Endodermal cell (in vitro differentiated cells): ENCODE data around the gene BSG. TPM values are rescaled to one million over a fixed set of nuclear protein-coding genes. Genes with fewer than 3 reads are reported as not detected.

ENCODE experiments used
- DNase-seq: peaks from one replicate; pipeline ENCODE4 v3.0.0-alpha.2; 2017
- H3K27ac ChIP-seq: 2 replicates; pipeline ENCODE4 v1.5.1; 2013; ENCODE audit warnings: mild to moderate bottlenecking, low read depth, low read length, moderate library complexity
- H3K27me3 ChIP-seq: 2 replicates; pipeline ENCODE4 v1.6.1; 2013; ENCODE audit warnings: mild to moderate bottlenecking, low read length, moderate library complexity; ENCODE audit not compliant: insufficient read depth, control insufficient read depth, poor library complexity, severe bottlenecking
- H3K36me3 ChIP-seq: 2 replicates; pipeline ENCODE4 v1.7.0; 2013; ENCODE audit warnings: mild to moderate bottlenecking, low read length, moderate library complexity; ENCODE audit not compliant: control insufficient read depth, insufficient read depth
- H3K4me1 ChIP-seq: one replicate; pipeline ENCODE4 v1.7.0; 2013; ENCODE audit warnings: low read length; ENCODE audit not compliant: control insufficient read depth, insufficient read depth
- H3K4me3 ChIP-seq: 2 replicates; pipeline ENCODE4 v1.5.1; 2013; ENCODE audit warnings: mild to moderate bottlenecking, low read length, moderate library complexity
- H3K9ac ChIP-seq: 2 replicates; pipeline ENCODE4 v1.6.1; 2013; ENCODE audit warnings: mild to moderate bottlenecking, low read length, moderate library complexity; ENCODE audit not compliant: poor library complexity, severe bottlenecking; ENCODE audit errors: extremely low read depth
- H3K9me3 ChIP-seq: 2 replicates; pipeline ENCODE4 v1.6.1; 2013; ENCODE audit warnings: mild to moderate bottlenecking, low read length, moderate library complexity; ENCODE audit not compliant: control insufficient read depth
- H3K27ac Mint-ChIP-seq: 2 replicates; pipeline ENCODE4 v1.8.0; 2020; ENCODE audit warnings: mixed read lengths
- H3K27me3 Mint-ChIP-seq: 2 replicates; pipeline ENCODE4 v1.8.0; 2021; ENCODE audit warnings: mild to moderate bottlenecking, mixed read lengths; ENCODE audit not compliant: insufficient read depth
- H3K36me3 Mint-ChIP-seq: 2 replicates; pipeline ENCODE4 v1.8.0; 2020; ENCODE audit warnings: low read depth, mixed read lengths
- H3K4me1 Mint-ChIP-seq: 2 replicates; pipeline ENCODE4 v1.8.0; 2020; ENCODE audit warnings: mixed read lengths
- H3K4me3 Mint-ChIP-seq: 2 replicates; pipeline ENCODE4 v1.8.0; 2020; ENCODE audit warnings: mild to moderate bottlenecking, moderate library complexity, mixed read lengths
- H3K9me3 Mint-ChIP-seq: 2 replicates; pipeline ENCODE4 v1.8.0; 2020; ENCODE audit warnings: mild to moderate bottlenecking, mixed read lengths
- WGBS, 2 experiments: methylation state at CpG; one replicate each; pipeline versions ENCODE4 v1.1.5 to v1.1.7; 2013; ENCODE audit warnings: missing lambda C conversion rate in 2 of 2, mixed read lengths in 1 of 2; ENCODE audit not compliant: insufficient coverage in 1 of 2, insufficient read length in 1 of 2; 5-methylcytosine and 5-hydroxymethylcytosine counted together
- total RNA-seq, 2 donors: library from RNA; stranded (reverse); fragmentation: NEBNext Ultra II Directional in 1 of 2; extraction: Animal tissue kit (Norgen Biotek cat#: 25700) in 1 of 2; gene quantifications; 2 replicates in 1 of 2; 3 replicates in 1 of 2; pipeline ENCODE4 v1.2.1, GENCODE V29; 2021
- TF ChIP-seq, protein P1 (sequence below): fragments of 200-600 bp; sonication (generic); conservative IDR thresholded peaks from 2 replicates; pipeline ENCODE4 v1.5.0; 2021; ENCODE audit warnings: antibody characterized with exemption, mild to moderate bottlenecking

BSG gene
- total RNA-seq, 2 donors from 2014 or later: 808 to 833 TPM

DNA sequence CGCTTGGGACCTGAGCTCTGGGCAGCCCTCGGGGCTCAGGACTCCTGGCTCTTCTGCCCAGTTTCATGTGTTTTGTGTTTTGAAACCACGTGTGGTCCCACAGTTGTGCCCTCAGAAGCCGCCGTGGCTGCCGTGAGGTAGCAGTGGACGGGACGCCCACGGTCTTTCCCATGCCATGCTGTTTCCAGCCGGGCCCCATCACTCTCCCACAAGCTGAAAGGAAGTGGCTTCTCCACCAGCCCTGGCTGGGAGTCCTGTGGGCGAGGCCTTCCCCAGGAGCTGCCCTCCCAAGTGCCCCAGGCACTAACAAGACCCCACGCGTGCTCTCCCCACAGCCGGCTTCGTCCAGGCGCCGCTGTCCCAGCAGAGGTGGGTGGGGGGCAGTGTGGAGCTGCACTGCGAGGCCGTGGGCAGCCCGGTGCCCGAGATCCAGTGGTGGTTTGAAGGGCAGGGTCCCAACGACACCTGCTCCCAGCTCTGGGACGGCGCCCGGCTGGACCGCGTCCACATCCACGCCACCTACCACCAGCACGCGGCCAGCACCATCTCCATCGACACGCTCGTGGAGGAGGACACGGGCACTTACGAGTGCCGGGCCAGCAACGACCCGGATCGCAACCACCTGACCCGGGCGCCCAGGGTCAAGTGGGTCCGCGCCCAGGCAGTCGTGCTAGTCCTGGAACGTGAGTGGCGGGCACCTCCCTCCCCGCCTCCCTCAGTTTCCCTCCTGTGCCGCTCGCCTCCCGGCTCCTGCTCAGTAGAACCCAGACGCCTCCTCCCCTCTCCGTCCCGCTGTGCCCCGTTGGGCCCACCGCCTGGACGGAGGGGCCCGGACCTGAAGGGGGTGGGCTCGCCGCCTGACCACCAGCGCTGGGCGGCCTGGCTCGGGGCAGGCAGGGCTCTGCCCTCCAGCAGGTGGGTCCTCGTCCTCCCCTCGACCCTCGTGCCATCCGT lies 5.3 kb downstream of the BSG start:
- 95 to 97% methylated on average over 46 to 66 of the region's 66 CpGs for WGBS, 2 experiments
- Mint-ChIP-seq H3K9me3 (no peaks in the 10 kb centered on the region), H3K36me3 (peaks cover 16% of the 10 kb centered on the region), H3K4me1 (peaks cover 13% of the 10 kb centered on the region), H3K27me3 (no peaks in the 10 kb centered on the region), H3K27ac (peak overlapping the region; percentile 44), H3K4me3 (no peak overlapping the region)
- Histone ChIP-seq H3K9me3 (no peaks in the 10 kb centered on the region), H3K9ac (no peak overlapping the region), H3K27me3 (no peaks in the 10 kb centered on the region), H3K4me1 (peaks cover 3% of the 10 kb centered on the region), H3K27ac (no peak overlapping the region), H3K36me3 (peaks cover 43% of the 10 kb centered on the region), H3K4me3 (no peak overlapping the region)
- peak; percentile 57 for DNase-seq
- TF ChIP-seq, protein P1, sequence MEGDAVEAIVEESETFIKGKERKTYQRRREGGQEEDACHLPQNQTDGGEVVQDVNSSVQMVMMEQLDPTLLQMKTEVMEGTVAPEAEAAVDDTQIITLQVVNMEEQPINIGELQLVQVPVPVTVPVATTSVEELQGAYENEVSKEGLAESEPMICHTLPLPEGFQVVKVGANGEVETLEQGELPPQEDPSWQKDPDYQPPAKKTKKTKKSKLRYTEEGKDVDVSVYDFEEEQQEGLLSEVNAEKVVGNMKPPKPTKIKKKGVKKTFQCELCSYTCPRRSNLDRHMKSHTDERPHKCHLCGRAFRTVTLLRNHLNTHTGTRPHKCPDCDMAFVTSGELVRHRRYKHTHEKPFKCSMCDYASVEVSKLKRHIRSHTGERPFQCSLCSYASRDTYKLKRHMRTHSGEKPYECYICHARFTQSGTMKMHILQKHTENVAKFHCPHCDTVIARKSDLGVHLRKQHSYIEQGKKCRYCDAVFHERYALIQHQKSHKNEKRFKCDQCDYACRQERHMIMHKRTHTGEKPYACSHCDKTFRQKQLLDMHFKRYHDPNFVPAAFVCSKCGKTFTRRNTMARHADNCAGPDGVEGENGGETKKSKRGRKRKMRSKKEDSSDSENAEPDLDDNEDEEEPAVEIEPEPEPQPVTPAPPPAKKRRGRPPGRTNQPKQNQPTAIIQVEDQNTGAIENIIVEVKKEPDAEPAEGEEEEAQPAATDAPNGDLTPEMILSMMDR: peak; percentile 40

DNA sequence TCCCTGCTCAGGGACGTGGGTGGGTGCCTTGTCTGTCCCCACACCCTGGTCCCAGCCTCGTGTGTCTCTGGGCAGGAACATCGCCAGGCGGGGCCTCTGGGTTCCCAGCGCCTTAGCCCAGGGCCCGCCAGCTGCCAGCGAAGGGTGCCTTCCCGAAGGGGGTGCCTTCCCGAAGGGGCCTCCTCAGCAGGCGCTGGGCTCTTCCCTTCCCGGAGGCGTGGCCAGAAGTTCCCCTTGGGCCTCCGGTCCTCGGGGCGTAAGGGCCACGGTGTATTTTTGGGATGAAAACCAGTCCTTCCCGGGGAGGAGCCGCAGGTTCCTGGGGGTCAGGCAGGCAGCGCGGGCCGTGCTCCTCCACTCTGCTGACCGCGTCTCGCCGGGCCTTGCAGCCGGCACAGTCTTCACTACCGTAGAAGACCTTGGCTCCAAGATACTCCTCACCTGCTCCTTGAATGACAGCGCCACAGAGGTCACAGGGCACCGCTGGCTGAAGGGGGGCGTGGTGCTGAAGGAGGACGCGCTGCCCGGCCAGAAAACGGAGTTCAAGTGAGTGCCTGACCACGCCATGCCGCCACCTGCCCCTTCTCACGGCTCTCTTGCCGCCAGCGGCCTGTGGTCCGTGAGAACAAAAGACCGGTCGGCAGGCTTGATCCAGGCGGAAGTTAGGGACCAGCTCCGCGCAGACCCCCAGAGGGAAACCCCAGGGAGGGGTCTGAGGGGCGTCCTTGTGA lies 6.9 kb downstream of the BSG start:
- H3K27ac ChIP-seq: peak overlapping the region; percentile 11
- H3K4me3 ChIP-seq: no peak overlapping the region
- no peaks in the 10 kb centered on the region for H3K27me3 ChIP-seq
- Mint-ChIP-seq H3K4me1 (peaks cover 11% of the 10 kb centered on the region), H3K4me3 (no peak overlapping the region), H3K36me3 (peaks cover 19% of the 10 kb centered on the region), H3K9me3 (no peaks in the 10 kb centered on the region), H3K27ac (no peak overlapping the region), H3K27me3 (no peaks in the 10 kb centered on the region)
- no peaks in the 10 kb centered on the region for H3K9me3 ChIP-seq
- peaks cover 52% of the 10 kb centered on the region for H3K36me3 ChIP-seq
- WGBS, 2 experiments: 96 to 97% methylated on average over 40 to 46 of the region's 46 CpGs
- TF ChIP-seq, protein P1: no peak
- peak; percentile 41 for DNase-seq
- peaks cover 3% of the 10 kb centered on the region for H3K4me1 ChIP-seq
- H3K9ac ChIP-seq: no peak overlapping the region

DNA sequence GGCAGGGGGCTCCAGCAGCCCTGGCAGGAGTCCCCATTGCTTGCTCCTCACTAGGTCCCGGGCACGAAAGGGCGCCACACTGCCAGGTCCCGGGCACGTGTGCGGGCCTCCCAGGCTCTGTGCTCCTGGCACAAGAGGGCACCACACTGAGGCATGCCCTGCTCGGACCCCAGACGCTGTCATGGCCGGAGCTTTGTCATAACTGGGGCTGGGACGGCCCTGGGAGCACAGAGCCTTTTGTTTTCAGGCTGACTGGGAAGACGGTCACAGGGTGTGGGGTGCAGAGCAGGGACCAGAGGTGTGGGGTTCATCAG lies 7.4 kb downstream of the BSG start:
- 96 to 98% methylated on average over 7 to 11 of the region's 11 CpGs for WGBS, 2 experiments
- Histone ChIP-seq H3K4me1 (peaks cover 1% of the 10 kb centered on the region), H3K27ac (no peak overlapping the region), H3K4me3 (no peak overlapping the region), H3K9ac (no peak overlapping the region), H3K36me3 (peaks cover 52% of the 10 kb centered on the region), H3K9me3 (no peaks in the 10 kb centered on the region), H3K27me3 (no peaks in the 10 kb centered on the region)
- Mint-ChIP-seq H3K4me1 (peaks cover 7% of the 10 kb centered on the region), H3K27me3 (no peaks in the 10 kb centered on the region), H3K9me3 (no peaks in the 10 kb centered on the region), H3K27ac (no peak overlapping the region), H3K36me3 (peaks cover 15% of the 10 kb centered on the region), H3K4me3 (no peak overlapping the region)
- TF ChIP-seq, protein P1: no peak
- DNase-seq: no peak
